Chondrocyte (in vitro differentiated cells): ENCODE data around the gene PXN. TPM values are rescaled to one million over a fixed set of nuclear protein-coding genes. Genes with fewer than 3 reads are reported as not detected.

Experiments used
- DNase-seq: peaks from one replicate; pipeline ENCODE4 v3.0.0; 2021; ENCODE audit warnings: mixed read lengths, low spot score
- H3K27ac Mint-ChIP-seq: one replicate; pipeline ENCODE4 v1.8.0; 2021; ENCODE audit warnings: mild to moderate bottlenecking, moderate library complexity, mixed read lengths; ENCODE audit not compliant: unreplicated experiment
- H3K27me3 Mint-ChIP-seq: 2 replicates; pipeline ENCODE4 v1.8.0; 2021; ENCODE audit warnings: low read depth, mixed read lengths
- H3K36me3 Mint-ChIP-seq: 2 replicates; pipeline ENCODE4 v1.8.0; 2021; ENCODE audit warnings: low read depth, mixed read lengths
- H3K4me1 Mint-ChIP-seq: 2 replicates; pipeline ENCODE4 v1.8.0; 2021; ENCODE audit warnings: low read depth, mild to moderate bottlenecking, mixed read lengths
- H3K4me3 Mint-ChIP-seq: one replicate; pipeline ENCODE4 v1.8.0; 2021; ENCODE audit warnings: mild to moderate bottlenecking, moderate library complexity, mixed read lengths; ENCODE audit not compliant: unreplicated experiment
- H3K9me3 Mint-ChIP-seq: 2 replicates; pipeline ENCODE4 v1.8.0; 2021; ENCODE audit warnings: low read depth, mixed read lengths
- total RNA-seq: library from RNA; stranded (reverse); gene quantifications from 3 replicates; pipeline ENCODE4 v1.2.1, GENCODE V29; 2021
- TF ChIP-seq, protein P1 (sequence below): fragments of 200-600 bp; sonication (generic); IDR thresholded peaks from 2 replicates; pipeline ENCODE4 v1.5.0; 2021; ENCODE audit warnings: antibody characterized with exemption, mild to moderate bottlenecking, moderate library complexity

The PXN gene
- total RNA-seq, 1 donor from 2014 or later = 70.5 TPM

DNA sequence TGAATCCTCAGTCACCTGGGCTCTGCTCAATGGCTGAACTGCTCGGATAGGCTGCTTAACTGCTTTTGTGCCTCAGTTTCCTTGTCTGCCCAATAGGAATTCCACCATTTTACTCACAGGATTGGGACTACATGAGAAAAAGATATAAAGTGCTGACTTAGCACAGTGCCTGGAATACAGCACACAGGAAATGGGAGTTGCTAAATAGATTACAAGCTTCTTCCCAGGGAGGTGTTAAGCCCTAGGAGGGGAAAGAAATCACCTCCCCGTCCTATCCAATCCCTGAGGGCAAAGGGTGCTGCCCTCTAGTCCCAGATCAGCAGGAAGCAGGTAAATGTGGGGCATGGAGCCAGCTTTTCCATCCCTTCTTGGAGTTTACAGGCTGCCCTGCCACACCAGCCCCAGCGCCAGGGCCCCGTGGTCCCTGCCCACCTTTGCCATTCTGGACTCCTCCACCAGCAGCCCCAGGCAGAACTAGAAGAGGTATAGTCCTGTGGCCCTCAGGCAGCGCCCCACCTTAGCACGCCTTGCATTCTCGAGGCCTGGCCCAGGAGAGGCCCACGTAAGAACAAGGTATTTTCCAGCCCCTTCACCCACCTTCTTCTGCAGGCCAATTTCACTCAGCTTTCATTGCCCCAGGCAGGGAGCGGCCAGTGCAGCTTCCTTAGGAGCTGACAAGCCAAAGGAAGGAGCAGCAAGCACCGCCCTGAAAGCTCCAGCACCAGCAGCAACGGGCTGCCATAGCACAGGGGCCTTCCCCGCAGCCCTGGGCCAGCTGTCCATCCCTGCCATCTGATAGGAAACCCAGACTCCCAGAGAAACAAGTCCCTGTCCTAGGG lies 35.8 kb downstream of the PXN start:
- peak overlapping the region; percentile 98 for H3K27ac Mint-ChIP-seq
- H3K9me3 Mint-ChIP-seq = no peaks in the 10 kb centered on the region
- DNase-seq = no peak
- peaks cover 87% of the 10 kb centered on the region for H3K4me1 Mint-ChIP-seq
- no peaks in the 10 kb centered on the region for H3K36me3 Mint-ChIP-seq
- H3K27me3 Mint-ChIP-seq = no peaks in the 10 kb centered on the region
- H3K4me3 Mint-ChIP-seq = peak overlapping the region; percentile 9
- TF ChIP-seq, protein P1, sequence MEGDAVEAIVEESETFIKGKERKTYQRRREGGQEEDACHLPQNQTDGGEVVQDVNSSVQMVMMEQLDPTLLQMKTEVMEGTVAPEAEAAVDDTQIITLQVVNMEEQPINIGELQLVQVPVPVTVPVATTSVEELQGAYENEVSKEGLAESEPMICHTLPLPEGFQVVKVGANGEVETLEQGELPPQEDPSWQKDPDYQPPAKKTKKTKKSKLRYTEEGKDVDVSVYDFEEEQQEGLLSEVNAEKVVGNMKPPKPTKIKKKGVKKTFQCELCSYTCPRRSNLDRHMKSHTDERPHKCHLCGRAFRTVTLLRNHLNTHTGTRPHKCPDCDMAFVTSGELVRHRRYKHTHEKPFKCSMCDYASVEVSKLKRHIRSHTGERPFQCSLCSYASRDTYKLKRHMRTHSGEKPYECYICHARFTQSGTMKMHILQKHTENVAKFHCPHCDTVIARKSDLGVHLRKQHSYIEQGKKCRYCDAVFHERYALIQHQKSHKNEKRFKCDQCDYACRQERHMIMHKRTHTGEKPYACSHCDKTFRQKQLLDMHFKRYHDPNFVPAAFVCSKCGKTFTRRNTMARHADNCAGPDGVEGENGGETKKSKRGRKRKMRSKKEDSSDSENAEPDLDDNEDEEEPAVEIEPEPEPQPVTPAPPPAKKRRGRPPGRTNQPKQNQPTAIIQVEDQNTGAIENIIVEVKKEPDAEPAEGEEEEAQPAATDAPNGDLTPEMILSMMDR = no peak

DNA sequence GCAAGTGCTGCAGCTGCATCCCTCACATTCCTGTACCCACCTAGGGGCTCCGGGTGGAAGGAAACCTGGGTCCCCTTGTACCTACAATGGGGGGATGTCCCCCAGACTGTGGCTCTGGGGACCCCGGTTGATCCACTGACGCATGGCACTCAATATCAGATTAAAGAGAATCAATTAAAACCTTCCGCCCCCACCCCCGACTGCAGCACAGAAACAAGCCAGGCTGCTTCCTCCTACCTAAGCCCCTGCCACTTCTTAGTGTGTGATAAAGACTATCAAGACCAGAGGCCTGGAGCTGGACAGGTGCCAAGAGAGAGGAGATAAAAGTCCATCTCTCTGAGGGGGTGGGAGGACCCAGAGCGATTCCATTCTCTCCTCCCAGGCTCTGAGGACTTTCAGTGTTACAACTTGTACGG lies 36.5 kb downstream of the PXN start:
- TF ChIP-seq, protein P1 = no peak
- Mint-ChIP-seq H3K36me3 (no peaks in the 10 kb centered on the region), H3K27ac (peak overlapping the region; percentile 98), H3K27me3 (no peaks in the 10 kb centered on the region), H3K4me3 (no peak overlapping the region), H3K4me1 (peaks cover 87% of the 10 kb centered on the region), H3K9me3 (no peaks in the 10 kb centered on the region)
- DNase-seq = no peak

DNA sequence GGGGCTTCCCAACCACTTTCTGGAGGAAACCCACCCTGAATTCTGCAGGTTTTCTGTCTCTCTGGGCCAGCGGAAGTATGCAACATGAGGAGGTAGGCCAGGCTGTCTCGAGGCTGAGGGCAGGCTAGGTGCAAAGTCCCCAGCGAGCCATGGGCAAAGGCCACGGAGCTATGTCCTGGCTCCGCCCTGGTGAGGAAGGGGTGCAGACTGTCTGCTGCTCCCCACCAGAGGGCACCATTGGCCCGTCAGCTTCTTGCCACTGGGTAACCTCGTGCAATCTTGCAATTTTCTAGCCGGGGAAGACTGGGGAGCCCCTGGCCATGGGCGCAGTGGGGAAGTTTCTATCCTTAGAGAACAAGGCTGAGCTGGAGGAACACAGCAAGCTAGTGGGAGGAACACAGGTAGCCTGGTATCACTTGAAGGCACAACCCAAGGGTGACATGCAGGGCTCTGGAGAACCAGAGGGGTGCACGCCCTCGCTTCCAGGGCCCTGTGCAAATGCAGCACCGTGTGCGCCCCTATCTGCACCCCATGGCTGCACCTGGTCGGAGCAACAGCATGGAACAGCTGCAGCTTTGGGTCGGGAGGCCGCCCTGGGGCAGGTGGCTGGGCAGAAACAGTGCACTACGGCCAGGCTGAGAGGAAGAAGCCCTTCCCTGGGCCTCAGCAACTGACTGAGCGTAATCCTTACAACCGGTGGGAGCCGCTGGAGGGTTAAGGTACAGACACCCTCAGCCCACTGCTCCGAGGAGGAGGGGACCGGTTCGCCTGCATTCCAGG lies 37.0 kb downstream of the PXN start:
- peak overlapping the region; percentile 98 for H3K27ac Mint-ChIP-seq
- H3K4me3 Mint-ChIP-seq = no peak overlapping the region
- no peaks in the 10 kb centered on the region for H3K36me3 Mint-ChIP-seq
- H3K27me3 Mint-ChIP-seq = no peaks in the 10 kb centered on the region
- no peak for DNase-seq
- TF ChIP-seq, protein P1 = peak; percentile 98
- no peaks in the 10 kb centered on the region for H3K9me3 Mint-ChIP-seq
- peaks cover 81% of the 10 kb centered on the region for H3K4me1 Mint-ChIP-seq

DNA sequence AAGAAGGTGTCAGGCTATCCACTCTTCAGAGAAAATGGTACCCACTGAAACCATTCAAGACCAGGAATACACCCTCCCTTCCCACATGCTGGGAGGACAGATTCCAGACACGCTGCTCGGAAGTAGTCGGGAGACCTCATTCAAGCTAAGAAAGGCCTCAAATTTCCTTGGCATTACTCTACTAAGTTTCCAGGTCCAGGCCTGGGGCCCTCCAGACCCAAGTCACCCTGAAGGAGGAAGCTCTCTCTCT lies 37.6 kb downstream of the PXN start:
- H3K9me3 Mint-ChIP-seq = no peaks in the 10 kb centered on the region
- TF ChIP-seq, protein P1 = no peak
- no peaks in the 10 kb centered on the region for H3K27me3 Mint-ChIP-seq
- H3K4me3 Mint-ChIP-seq = no peak overlapping the region
- peaks cover 76% of the 10 kb centered on the region for H3K4me1 Mint-ChIP-seq
- DNase-seq = no peak
- peak overlapping the region; percentile 98 for H3K27ac Mint-ChIP-seq
- no peaks in the 10 kb centered on the region for H3K36me3 Mint-ChIP-seq

DNA sequence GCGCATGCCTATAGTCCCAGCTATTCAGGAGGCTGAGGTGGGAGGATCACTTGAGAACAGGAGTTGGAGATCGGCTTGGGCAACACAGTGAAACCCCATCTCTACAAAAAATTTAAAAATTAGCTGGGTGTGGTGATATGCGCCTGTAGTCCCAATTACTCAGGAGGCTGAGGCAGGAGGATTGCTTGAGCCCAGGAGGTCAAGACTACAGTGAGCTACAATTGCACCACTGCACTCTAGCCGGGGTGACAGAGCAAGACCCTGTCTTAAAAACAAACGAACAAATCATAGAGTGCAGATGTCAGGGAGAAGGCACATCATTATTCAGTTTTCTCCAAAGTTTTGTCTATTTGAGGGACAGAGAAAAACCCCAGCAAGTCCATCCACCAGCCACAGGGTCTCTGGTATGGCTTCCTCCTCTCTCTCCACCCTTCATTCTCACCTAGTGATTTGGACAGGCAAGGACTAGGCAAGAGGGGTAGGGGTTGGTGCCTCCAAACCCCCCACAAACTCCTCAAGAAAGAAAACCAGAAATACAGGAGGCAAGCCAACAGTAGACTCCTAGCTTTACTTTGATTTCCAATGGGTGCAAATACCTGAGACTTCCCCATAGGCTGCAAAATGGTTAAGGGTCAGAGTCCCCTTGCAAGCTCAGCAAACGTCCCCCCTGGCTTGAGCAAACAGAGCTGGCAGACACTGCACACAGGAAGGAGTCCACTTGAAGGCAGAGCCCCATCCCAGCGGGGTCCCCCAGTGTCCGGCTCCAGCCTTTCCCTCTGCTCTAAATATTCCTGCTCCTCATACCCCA lies 38.1 kb downstream of the PXN start:
- TF ChIP-seq, protein P1 = no peak
- Mint-ChIP-seq H3K9me3 (no peaks in the 10 kb centered on the region), H3K27ac (peak overlapping the region; percentile 98), H3K4me3 (no peak overlapping the region), H3K36me3 (peaks cover 4% of the 10 kb centered on the region), H3K27me3 (no peaks in the 10 kb centered on the region), H3K4me1 (peaks cover 71% of the 10 kb centered on the region)
- no peak for DNase-seq
